Measurements from ENCODE around the gene TCIRG1.

GRCh38 chr11:68065841-68066240 lies 27.0 kb downstream of the TCIRG1 start:
- TF ChIP-seq CTCF (IDR thresholded peaks at IDR 0.05) (no peak), CBFB (CRISPR knock-in tag; IDR thresholded peaks at IDR 0.05; ENCODE audit: low read depth) (no peak), ZNF263 (CRISPR knock-in tag; IDR thresholded peaks at IDR 0.05; ENCODE audit: low read depth) (no peak)

All from WTC11 (cell line).